ENCODE measurements around the gene DENND6B.
"Not testable (repeated sequence)": the region's sequence is repeated elsewhere in the genome, so short reads cannot be mapped to it uniquely, and the experiment has no call there.

The DENND6B gene

GRCh38 chr22:50338860-50339462 is 12.1 kb upstream of the DENND6B start:
- DNase-seq (ENCODE audit: low read depth), result no peak

- no peak for DNase-seq (ENCODE audit: low read depth)
These were observed 11.3 kb upstream of the DENND6B start for GRCh38 chr22:50338042-50338573.

GRCh38 chr22:50337262-50338041 is 10.6 kb upstream of the DENND6B start:
- no peak for DNase-seq (ENCODE audit: low read depth)

- DNase-seq (ENCODE audit: low read depth), result not testable (repeated sequence)
These were observed 7.6 kb upstream of the DENND6B start for GRCh38 chr22:50334433-50334832.

GRCh38 chr22:50329236-50329635 is 2.4 kb upstream of the DENND6B start:
- DNase-seq (ENCODE audit: low read depth), result no peak

- no peak for DNase-seq (ENCODE audit: low read depth)
These were observed 853 bp upstream of the DENND6B start for GRCh38 chr22:50327711-50328019.

GRCh38 chr22:50326225-50326955 is 422 bp downstream of the DENND6B start:
- DNase-seq (ENCODE audit: low read depth), result no peak

- DNase-seq (ENCODE audit: low read depth), result no peak
These were observed 1.2 kb downstream of the DENND6B start for GRCh38 chr22:50325444-50326224.

GRCh38 chr22:50323900-50324299 is 2.9 kb downstream of the DENND6B start:
- no peak for DNase-seq (ENCODE audit: low read depth)

GRCh38 chr22:50322382-50323104 is 4.3 kb downstream of the DENND6B start:
- not testable (repeated sequence) for DNase-seq (ENCODE audit: low read depth)

- DNase-seq (ENCODE audit: low read depth), result no peak
These were observed 6.0 kb downstream of the DENND6B start for GRCh38 chr22:50320671-50321325.

GRCh38 chr22:50320116-50320515 is 6.7 kb downstream of the DENND6B start:
- DNase-seq (ENCODE audit: low read depth), result no peak

- DNase-seq (ENCODE audit: low read depth), result no peak
These were observed 7.3 kb downstream of the DENND6B start for GRCh38 chr22:50319503-50319951.

- no peak for DNase-seq (ENCODE audit: low read depth)
These were observed 8.0 kb downstream of the DENND6B start for GRCh38 chr22:50318698-50319411.

GRCh38 chr22:50318356-50318697 is 8.5 kb downstream of the DENND6B start:
- DNase-seq (ENCODE audit: low read depth), result no peak

- DNase-seq (ENCODE audit: low read depth), result no peak
These were observed 9.1 kb downstream of the DENND6B start for GRCh38 chr22:50317674-50318073.

GRCh38 chr22:50317178-50317577 is 9.6 kb downstream of the DENND6B start:
- DNase-seq (ENCODE audit: low read depth), result no peak

GRCh38 chr22:50316114-50317065 is 10.4 kb downstream of the DENND6B start:
- no peak for DNase-seq (ENCODE audit: low read depth)
